NOMO-1 treated with dmso at 0.1 percent for 144 hours (cell line): Measurements from ENCODE around the gene ANTXR1.

ENCODE experiments used
- DNase-seq: peaks from one replicate; lab custom pipeline; 2025; ENCODE audit not compliant: unreplicated experiment; lab: John Stamatoyannopoulos, UW

Gene ANTXR1

DNA sequence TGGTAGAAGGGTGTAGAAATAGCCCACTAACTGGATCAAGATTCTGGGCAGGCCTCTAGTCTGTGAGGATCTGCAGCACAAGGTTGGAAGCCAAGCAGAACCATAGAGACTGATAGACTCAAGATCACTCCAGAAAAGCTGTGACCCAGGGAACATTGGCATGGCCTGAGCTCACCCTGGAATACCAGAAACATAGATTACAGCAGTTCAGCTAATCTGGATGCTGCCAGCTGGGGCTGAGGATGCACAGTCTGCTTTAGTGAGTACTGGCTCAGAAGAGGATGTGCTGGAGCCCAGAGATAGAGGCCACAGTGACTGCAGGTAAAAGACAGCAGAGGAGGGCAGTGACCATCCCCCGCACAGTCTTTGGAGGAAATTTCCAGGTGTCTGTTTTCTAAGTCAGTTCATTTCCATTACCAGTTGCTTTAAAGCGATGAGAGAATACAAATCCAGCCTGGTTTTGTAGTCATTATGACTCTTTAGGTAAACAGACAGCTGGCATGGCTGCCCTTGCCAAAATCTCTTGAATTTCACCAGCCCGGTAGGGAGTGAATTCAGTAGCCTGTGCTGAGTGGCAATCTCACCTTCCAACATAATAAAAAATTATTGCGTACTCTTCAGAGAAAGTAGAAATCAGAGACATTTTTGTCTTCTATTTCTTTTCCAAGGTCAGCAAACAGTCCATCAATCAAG lies 119.2 kb downstream of the ANTXR1 start:
- no peak for DNase-seq

DNA sequence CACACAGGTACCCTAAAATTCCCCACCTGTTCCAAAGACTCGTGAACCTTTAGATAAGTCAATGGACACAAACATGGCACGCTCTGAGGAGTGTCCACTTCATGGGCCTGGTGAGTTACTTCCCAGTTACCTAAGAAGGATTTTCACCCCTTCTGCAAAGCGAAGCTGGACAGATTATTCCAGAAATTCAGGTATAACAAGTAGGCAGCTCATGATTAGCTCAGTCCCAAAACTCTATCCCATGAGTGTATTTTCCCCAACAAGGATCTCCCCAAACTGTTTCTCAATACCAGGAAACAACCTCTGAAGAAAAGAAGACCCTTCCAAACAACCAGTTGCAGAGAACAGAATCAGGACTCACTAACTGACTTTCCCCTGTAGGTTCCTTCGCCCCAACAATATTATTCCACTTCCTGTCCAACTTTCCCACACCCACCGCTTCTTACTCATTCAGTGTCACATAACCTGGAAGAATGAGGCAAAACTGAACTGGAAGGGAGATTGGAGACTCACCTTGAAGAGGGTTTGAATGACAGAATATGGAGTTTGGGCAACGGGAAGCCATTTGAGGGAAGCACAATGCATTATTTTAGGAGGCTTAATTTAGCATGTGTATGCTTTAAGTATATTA lies 120.1 kb downstream of the ANTXR1 start:
- DNase-seq: no peak

DNA sequence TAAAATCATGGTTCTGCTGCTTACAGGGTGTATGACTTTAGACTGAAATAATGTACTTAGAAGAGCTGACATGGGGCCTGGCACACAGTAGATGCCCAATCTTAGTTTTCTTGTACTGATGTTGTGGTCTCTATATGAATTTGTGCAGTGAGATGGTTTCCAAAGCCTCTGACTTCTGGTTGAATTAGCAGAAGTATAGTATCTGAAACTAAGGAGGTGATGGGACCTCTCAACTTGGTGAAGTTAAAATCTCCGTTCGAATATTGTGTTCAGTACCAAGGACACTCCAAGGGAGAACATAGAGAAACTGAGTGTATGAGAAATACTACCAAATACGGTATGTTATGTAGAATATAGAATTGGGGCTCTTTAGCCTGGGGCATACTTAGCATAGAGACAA lies 120.9 kb downstream of the ANTXR1 start:
- no peak for DNase-seq

DNA sequence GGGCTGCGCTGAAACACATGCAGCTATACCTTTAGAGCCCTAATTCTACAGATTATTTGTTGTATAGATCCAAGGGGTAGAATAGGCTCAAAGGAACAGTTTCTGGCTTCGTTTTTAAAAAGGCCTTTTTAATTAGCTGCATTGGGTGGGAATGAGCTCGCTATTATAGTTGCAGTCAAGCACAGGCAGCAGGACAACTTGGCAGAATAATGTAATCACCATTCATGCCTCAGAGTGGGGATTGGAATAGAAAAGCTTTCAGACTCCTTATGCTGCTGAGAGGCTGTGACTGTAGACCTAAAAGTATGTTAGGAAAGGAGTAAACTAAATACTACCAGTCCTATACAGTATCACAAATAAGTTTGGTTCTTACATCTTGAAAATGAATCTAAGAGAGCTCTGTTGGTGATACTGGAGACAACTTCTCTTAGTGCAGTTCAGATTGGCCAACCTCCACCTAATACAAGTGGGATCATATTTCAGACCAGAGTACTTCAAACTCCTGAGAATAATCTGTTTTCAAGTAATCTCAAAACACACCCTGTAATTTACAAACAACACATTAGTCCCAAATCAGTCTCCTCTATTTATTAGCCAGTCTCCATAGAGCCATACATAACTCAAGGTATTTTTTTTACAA lies 121.4 kb downstream of the ANTXR1 start:
- DNase-seq: no peak

DNA sequence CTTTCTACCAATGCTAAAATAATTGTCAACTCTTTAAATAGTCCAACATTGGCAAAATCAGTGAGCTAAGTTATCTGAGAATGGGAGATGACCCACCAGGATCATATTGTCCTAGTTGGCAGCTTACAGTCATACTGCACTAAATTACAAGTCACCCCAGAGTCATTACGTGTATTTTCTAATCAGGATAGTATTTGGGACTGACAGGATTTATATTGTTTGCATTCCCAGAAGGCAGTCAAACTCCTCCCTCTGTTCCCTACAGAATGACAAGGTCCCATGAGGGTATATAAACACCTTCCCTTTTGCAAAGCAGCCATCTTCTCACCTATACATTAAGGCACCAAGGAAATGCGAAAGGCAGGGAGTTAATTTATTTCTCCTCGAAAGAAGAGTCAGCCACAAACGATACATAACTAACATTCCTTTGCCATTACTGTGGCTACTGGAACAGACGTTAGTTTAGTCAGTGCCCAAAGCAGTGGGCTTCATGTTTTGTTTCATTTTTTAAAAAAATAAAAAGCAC lies 125.3 kb downstream of the ANTXR1 start:
- no peak for DNase-seq

DNA sequence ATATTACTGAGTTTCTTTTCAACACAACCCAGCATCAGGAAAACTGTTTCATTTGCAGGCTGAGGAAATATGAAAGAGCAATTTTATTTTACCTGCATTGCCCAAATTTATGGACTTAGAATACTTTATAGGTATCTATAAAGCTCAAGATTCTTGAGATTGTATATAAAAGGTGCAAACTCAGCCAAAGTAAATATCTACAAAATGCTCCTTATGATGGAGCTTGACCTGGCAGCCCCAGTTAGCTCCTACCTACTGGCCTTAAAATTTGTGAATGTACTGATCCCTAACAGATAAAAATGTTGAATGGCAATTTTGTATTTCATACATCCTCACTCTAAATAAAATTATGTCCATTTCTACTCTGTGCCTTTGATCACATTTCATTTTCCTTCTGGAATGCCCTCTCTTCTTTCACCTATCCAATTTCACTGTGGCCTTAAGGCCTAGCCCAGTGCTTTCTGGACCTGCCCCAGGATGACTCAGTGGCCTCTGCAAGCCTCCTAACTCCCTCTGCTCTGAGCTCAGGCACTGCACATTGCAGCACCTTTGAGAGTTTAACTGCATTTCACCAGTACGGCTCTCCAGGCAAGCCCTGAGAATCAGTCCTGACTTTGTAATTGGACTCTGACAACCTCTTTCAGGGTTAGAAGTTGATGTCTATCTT lies 125.9 kb downstream of the ANTXR1 start:
- no peak for DNase-seq

DNA sequence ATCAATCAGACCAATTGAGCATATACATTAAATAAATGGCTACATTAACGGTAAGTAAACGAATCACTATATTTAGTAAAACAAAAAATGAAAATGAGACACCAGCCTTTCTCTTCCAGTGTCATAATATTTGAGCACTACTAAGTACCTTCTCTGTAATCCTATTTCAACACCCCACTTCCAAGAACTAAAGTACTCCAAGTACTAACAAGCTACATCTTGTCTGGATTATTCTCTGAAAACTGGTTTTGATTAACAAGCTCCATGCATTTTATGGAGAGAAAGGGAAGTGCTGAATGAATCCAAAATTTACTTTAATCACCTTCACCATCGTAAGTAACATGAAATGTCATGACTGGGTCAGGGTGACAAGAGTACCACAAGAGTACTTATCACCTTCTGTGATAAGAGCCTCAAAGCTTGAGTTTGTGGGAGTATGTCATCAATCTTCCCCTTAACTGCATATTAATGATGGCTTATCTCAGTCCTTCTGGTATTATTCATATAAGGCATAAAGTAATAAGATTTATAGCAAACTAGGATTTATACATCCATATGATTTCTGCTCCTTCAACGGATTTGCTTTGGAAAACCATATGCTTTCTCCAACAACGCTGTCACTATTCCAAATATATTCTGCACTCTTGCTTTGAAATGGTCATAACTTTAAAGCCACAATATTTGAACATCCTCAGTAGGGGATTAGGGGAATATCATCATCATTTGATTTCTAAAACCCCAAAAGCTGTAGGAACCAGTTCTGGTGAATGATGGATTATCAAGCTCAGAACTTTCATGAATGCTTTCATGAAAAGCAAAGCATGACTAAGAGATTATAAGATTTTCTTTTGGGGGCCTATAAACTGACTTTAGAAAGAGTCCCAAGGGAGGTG lies 127.0 kb downstream of the ANTXR1 start:
- DNase-seq: no peak

DNA sequence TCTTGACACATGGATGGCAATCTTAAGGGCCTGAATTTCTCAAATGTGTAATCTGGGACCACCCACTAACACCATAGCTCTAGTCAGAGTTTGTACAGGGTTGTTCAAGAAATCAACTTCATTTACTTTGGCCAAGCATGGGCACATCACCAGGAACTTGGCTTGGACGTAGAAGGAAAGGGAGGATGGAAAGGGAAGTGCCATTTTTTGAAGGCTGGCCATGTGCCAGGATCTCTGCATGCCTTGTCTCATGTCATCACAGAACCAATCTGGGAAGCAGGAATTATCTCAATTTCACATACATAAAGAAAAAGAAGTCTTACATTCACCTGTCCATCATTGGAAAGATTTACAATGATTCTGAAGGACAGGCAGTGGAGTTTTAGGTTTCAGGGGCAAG lies 128.1 kb downstream of the ANTXR1 start:
- DNase-seq: no peak

DNA sequence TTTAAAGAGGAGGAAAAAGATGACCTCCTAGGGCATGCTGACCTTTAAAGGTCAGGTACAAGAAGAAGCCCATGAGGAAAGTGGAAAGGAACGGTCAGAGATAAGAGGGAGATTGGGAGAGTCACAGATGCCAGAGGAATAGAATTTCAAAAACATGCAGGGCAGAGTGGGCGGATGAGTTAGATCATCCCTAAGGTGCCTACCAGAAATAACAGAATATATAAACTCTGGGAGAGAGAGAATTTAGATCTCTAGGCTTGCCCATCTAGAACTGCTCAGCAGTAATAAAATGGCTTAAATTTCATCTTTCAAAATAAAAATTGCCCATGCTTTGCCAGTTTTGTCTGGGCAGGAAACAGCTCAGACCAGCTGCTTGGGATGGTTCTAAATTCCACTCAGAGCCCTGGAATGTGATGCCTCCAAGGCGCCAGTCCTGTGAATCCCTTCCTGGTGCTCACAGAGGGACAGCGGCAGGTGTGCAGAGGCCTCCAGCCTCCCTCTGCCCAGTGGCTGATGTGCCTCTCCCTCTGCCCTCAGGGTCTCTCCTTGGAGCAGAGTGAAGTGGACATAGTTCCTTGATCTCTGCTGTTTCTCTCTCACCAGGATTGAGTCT lies 130.9 kb downstream of the ANTXR1 start:
- DNase-seq: no peak

DNA sequence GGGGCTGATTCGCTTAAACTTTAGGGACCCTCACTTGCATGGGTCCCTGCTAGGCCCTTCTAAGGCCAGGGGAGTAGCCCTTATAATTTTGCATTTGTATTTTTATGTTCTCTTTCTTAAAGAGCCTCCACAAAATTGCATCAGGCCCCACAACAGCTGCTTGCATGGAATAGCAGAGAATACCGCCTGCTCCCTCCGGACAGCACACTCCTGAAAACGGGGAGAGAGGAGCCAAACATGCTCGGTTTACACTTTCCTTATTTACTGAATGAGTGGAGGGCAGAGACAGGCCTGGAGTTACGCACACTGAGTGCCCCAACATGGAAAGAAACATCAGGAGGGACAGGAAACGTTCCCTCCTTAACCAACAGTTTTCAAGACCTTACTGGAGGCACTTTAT lies 132.2 kb downstream of the ANTXR1 start:
- DNase-seq: no peak

DNA sequence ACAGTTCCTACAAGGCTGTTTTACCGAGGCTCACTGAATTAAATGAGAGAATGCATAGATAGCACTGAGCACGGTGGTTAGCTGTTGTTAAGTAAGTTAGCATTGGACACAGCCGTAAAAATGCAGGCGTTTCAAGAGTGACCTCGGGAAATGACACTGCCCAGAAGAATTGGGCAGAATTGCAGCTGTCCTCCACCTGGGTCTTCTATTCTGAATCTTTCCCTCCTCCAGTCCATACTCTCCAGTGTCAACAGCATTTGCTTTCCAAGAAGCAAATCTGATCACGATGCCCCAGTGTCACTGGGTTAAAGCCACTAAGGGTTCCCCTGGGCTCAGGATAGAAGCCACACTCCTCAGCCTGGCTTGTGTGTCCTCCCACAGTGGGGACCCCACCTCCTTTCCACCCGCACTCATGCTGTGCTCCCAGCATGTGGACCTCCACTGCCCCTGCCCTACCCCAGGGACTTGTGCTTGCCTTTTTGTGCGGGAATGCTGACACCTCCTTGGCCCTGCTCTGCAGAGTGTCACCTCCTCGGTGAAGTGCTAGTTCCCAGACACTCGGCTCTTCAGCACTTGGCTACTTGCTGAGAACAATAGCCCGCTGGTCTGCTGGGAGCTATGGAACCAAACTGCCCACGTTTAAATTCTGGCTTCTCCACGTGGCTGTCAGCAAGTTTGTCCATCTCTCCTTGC lies 135.0 kb downstream of the ANTXR1 start:
- no peak for DNase-seq

DNA sequence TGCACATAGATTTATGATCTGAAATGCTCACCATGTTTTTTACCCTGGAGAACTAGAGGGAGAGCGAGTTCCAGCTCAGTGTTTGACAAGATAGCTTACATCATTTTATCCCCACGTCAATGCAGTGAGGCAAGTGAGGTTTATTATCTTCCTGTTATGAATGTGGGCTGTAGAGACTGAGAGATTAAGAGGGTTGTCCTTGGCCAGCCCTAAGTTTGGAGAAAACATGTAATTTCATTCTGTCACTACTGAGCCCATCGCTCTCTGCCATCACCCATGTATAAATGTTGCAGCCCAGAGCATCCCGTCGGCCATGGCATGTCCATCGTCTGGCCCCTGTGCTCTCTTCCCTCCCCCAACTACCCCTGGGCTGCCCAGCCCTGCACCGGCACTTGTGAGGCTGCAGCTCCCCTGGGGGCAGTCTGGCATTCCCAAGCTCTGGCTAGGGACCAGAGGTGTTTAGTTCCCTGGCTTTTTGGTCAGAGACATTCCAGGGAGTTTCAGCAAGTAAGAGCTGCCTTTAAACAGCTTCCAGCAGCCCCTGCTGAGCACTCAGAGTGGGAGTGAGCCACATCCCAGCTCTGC lies 136.7 kb downstream of the ANTXR1 start:
- DNase-seq: no peak

DNA sequence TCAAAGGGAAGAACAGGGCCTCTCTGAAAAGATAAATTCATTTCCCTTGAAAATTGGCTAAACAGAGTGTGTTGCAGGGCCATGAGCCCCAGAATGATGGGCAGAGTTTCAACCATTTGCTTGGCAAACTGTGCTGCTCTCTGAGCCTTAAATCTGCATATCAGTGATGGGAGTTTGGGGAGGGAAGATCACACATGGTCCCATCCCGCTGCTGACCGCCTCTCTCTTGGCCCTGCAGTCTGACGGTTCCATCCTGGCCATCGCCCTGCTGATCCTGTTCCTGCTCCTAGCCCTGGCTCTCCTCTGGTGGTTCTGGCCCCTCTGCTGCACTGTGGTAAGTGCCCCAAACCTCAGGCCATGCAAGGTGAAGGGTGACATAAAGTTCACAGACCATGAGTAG lies 139.0 kb downstream of the ANTXR1 start:
- no peak for DNase-seq

DNA sequence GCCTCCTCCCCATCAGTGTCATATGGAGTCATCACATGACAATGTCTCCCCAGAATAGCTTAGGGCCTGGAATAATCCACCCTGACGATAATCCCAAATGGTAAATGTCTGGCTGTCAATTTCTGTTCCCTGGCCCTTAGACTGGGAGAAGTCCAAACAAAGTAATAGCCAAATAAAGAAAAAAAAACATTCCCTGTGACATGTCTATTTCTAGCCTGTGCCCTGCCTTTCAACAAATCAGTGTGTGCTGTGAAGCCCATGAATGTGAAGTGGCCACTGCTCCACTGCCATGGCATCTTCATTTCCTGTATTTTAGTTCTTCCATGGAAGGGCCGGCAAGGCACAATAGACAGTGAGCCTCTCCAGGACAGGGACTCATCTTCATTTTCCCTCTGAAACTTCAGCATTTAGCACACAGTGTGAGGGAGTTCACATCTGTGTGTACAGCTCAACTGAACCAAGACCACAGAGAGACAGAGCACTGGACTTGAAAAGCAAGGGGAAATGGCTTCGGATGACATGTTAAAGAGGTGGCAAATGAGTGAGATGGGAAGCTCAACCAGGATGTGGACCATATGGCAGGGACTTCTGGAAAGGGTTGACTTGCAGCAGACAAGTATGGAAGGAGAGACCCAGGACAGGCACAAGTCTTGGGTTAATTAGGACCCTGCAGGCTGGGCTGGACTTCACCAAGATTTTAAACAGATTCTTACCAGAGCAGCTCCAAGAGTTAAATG lies 140.0 kb downstream of the ANTXR1 start:
- no peak for DNase-seq

DNA sequence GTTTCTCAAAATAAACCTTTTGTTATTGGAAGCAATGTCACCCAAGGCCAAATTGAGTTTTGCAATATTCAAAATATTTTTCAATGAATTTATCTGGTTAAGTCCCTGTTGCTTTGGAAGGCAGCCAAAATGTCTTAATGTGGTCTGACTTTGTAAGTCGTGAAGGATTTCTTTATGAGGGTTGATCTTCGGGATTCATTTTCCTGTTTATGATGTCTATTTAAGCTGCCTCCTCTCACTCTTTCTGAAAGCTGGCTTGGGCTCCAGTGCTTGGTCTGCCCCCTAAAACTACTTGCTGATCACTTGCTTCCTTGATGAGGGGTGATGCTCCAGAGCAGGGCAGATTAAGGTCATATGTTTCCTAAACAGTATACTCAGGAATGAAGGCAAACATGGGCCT lies 141.1 kb downstream of the ANTXR1 start:
- no peak for DNase-seq

DNA sequence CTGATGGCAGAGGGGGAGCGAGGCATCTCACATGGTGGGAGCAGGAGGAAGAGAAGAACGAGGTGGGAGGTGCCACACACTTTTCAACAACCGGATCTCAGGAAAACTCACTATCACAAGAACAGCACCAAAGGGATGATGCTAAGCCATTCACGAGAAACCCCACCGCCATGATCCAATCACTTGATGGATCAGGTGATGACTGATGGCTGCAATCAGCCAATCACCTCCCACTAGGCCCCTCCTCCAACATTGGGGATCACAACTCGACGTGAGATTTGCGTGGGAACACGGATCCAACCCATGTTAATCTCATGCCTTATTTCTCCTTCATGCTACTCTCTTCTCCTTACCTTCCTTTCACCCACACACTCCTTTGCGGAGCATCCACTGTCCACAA lies 143.6 kb downstream of the ANTXR1 start:
- no peak for DNase-seq

DNA sequence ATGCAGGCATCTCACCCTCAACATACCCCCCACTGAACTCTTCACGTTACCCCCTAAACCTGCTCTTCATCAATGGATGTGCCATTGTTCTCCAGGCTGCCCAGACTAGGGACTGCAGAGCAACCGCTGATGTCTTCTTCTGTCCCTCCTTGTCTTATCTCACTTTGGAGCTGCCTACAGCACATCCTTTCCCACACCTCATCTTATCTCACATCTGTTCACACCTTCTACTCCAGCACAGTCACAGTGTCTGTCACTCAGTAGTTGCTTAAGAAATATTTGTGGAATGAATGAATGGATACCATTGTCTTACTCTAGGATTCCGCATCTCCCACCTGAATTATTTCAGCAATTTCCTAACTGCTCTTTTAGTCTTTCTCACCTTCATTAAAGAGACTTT lies 144.5 kb downstream of the ANTXR1 start:
- DNase-seq: no peak

DNA sequence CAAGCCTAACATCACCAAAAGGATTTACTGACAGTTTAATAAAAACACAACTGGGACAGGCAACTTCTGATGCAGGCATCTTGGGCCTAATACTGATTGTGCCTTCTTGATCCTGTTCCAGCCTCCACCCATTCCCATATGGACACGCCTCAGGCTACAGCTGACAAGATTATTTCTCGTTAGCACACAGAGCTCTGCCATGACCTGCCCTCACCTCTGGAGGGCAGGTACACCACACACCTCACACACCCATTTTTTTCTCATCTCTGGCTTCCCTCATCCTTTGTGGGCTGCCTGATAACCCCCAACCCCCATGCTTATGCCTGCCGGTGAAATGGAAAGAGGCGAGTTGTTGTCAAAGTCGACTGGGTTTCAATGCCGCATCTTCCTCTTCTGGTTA lies 147.0 kb downstream of the ANTXR1 start:
- DNase-seq: no peak

DNA sequence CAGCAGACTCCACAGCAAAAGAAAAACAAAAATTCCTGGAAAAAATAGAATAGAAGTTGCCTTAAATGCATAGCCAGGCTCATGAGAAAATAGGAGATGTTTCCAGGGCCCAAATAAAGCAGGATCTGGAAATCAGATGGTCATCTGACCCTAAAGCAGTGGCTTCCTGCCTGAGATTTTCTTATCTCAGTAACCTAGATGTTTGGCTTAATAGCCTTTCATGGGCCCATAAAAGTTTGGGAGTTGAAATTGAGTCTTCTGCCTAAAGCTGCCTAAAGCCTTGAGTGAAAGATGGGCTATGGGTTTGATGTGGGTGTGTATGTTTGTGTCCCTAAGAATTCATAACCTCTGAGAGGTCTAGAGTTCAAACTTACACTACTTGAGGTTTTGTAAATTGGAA lies 149.1 kb downstream of the ANTXR1 start:
- DNase-seq: no peak
